ENCODE data around the gene KNDC1.
A peak's percentile ranks its signal among the peaks of the same experiment; 100 is the strongest.
"Not testable (repeated sequence)": the region's sequence is repeated elsewhere in the genome, so short reads cannot be mapped to it uniquely, and the experiment has no call there.

Gene KNDC1

DNA sequence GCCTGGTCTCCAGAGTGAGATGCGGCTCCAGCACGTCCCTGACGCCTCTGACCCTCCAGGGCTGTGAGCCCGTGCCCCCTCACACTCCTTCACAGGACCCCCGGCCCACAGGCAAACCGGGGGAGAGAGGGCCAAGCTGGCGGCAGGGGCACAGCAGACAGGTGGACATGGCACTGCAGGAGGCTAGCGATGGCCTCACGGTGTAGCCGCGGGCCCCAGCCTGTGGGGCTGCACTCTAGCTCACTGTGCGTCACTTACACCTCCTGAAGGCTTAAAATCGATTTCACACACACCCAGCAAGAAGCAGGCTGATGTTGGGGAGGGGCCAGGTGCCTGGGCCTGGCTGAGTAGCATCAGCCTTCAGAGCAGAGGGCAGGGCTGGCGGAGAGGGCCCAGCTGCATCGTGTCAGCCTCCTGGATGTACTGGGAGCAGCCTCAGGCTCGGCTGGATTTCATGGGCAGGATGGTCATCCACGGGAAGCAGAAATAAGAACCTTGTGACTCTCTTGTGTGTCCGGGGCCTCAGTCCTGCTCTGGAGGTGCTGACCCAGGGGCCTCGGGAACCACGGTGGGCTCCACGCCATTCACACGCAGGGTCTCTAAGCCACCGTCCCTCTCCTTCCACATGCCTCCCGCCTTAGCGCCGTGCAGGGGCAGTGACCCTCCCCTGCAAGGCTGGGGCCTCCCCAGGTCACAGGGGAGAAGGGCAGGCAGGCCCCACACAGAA is 19.4 kb upstream of the KNDC1 start:
- DNase-seq, result no peak

DNA sequence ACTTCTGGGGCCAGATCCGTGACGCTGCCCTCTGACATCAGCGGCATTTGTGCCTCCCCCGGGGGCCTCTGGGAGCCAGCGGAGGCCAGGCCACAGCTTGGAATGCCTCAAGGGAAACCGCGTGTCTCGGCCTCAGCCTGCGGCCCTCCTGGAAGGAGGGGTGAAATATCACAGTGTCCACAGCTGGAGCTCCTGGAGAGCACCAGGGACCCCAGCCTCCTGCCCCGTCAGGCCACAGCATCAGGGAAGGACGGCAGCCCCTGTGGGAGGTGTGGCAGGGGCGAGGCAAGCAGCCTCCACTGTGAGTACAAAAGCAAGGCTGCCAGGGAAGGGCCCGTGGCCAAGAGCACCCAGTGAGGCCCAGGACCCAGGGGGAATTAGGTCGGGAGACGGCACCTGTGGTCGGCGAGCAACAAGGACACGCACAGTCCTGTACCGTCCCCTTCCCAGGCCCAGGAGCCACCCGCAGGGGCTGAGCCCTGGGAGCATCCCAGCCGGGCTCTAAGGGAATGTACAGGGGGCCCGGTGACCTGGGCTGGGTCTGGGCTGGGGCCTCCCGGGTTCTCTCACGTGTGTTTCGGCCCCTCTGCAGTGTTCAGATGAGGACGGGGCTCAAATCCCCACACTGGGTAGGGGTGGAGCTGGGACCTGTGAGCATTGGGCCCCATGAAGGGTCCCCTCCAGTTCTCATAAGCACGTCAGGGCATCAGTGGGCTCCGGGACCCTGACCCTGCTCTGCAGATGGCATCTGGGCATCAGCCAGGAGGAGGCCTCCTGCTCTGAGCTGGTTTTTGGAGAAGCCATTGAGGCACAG is 18.7 kb upstream of the KNDC1 start:
- no peak for DNase-seq

DNA sequence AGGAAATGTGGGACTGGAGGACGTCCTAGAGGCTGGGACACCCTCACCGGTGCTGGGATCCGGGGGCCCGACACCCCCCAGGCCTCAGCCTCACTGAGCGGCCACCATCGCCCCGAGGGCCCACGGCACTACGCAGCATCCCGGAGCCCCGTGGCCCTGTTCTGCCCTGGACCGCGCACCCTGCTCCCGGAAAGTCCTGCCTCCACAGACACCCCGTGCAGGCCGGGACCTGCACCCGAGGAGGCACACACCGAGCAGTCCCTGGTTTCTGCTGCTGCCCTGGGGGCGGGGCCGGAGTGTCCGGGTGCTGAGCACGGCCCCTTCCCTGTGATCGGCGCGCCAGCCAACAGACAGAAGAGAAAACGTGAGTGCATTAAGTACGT is 18.1 kb upstream of the KNDC1 start:
- no peak for DNase-seq

GRCh38 chr10:133142523-133143199 is 17.4 kb upstream of the KNDC1 start:
- no peak for DNase-seq

DNA sequence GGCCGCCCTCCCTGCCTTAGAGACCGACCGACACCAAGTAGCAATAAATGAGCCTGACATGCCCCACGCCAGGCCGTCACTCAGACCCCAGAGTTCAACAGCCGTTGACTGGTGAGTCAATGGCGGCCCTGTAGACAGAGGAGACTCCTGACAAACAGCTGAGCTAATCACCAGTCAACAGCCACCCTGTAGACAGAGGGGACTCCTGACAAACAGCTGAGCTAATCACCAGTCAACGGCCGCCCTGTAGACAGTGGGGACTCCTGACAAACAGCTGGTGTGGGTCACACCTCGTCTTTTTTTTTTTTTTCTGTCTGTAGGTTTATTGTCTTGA is 16.9 kb upstream of the KNDC1 start:
- no peak for DNase-seq

GRCh38 chr10:133143546-133143945 is 16.5 kb upstream of the KNDC1 start:
- no peak for DNase-seq

GRCh38 chr10:133144771-133145170 is 15.2 kb upstream of the KNDC1 start:
- DNase-seq, result no peak

GRCh38 chr10:133150226-133150625 is 9.8 kb upstream of the KNDC1 start:
- DNase-seq, result no peak

DNA sequence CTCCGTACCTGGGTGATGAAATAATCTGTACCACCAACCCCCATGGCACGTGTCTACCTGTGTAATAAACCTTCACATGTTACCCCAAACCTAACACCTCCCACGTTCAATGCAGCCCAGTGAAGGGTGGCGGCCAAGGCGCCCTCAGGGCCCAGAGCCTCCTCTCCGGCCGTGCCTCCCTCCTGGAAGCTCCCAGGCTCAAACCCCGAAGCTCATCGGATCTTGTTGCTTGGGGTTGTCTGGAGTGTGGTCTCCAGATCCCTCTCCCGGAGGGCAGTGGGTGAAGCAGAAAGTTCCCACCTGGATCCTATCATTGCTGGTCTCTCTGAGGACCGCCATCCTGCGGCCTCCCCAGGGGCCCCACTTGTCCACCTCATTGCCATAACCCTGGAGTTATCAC is 9.4 kb upstream of the KNDC1 start:
- no peak for DNase-seq

- DNase-seq, result not testable (repeated sequence)
Observed at GRCh38 chr10:133151071-133151470, 8.9 kb upstream of the KNDC1 start.

DNA sequence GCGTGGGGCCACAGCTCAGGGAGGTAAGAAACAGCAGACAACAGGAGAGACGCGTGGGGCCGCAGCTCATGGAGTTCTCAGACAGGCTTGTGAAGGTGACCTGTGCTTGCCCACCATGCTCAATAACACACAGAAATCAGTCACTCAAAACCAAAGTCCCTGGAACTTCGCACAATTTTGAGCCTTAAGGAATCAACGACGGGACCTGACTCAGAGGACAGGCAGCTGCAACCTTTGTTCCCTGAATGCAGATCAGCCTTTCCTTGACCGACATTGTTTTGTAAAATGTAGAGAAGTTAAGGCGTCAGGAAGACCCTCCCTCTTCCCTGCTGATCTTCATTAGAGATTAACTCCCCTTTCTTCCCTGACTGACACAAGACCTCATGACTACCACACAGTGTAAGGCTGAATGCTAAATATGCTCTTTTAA is 8.5 kb upstream of the KNDC1 start:
- DNase-seq, result no peak

DNA sequence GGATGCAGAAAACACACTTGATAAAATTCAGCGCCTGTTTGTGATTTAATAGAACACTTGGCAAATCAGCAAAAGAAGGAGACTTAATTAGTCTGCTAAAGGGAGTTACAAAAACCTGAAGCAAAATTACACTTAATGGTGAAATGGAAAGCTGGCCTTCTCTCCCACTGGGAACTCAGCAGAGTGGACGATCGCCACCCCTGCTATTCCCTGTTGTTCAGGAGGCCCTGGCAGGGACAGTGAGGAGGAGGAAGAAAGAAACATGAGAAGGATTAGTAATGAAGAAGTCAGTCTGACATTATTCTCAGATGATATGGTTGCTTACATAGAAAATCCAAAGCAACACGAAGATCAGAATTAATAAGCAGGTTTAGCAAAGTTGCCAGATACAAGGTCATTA is 5.6 kb upstream of the KNDC1 start:
- DNase-seq, result no peak

- no peak for DNase-seq
Observed at GRCh38 chr10:133154996-133155778, 4.8 kb upstream of the KNDC1 start.

DNA sequence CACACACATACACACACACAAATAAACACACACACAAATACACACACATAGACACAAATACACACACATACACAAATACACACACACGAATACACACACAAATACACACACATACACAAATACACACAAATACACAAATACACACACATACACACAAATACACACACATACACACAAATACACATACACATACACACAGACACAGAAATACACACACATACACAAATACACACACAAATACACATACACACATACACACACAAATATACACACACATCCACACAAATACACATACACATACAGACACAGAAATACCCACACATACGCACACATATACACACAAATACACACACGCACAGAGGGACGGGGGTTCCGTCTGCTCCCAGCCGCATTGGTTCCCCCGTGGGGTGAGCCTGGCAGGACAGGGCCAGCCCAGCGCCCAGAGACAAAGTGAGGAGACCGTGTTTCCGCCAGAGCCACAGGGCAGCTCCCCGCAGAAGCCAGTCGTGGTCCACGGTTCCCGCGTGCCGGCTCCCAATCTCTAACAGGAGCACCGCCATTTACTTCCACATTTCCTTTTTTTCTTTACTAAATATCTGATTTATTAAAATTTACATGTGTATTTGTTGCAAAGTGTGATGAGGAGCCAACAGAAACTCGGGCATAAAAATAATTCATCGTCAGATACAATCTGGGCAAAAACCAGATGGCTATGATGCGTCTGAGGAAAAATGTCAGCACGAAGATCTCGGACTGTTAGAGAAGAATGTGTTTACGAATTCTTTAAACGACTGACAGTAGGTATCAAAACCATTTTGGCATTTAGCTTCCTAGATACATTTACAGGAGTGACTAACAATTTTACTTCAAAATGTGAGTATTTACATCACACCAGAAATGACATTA is 3.1 kb upstream of the KNDC1 start:
- DNase-seq, result no peak

DNA sequence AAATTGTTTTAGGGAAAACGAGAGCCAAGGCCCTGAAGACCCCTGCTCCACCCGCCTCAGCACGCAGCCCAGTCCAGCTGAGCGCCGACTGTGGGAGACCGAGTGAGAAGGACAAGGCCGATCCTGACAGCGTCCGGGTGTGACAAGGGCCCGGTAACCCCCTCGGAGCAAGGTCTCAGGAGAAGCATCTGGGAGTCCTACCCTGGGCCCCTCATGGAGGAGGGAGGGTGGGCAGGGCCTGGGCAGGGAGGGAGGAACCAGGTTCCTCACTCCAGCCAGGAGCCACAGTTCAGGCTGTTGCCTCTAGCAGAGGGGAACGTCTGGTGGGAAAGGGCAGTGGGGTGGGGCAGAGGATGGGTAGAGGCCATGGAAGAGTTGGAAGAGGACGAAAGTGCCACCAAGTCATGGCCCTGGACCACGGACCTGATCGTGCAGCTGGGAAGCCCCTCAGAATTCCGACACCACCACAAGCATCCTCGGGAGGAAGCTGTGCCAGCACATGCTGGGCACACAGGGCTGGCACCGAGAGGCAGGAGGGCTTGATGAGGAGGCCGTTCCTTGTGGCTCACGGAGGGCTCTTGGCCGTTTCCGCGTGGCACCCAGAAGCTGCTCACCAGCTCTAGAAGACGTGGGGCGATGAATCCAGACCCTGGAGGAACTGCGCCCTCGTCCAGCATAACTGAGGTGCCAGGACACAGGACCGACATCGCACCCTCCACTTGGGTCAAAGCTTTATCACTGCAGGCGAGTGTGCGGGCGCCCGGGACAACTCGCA is 2.2 kb upstream of the KNDC1 start:
- DNase-seq, result no peak

- no peak for DNase-seq
Observed at GRCh38 chr10:133158437-133158755, 1.6 kb upstream of the KNDC1 start.

DNA sequence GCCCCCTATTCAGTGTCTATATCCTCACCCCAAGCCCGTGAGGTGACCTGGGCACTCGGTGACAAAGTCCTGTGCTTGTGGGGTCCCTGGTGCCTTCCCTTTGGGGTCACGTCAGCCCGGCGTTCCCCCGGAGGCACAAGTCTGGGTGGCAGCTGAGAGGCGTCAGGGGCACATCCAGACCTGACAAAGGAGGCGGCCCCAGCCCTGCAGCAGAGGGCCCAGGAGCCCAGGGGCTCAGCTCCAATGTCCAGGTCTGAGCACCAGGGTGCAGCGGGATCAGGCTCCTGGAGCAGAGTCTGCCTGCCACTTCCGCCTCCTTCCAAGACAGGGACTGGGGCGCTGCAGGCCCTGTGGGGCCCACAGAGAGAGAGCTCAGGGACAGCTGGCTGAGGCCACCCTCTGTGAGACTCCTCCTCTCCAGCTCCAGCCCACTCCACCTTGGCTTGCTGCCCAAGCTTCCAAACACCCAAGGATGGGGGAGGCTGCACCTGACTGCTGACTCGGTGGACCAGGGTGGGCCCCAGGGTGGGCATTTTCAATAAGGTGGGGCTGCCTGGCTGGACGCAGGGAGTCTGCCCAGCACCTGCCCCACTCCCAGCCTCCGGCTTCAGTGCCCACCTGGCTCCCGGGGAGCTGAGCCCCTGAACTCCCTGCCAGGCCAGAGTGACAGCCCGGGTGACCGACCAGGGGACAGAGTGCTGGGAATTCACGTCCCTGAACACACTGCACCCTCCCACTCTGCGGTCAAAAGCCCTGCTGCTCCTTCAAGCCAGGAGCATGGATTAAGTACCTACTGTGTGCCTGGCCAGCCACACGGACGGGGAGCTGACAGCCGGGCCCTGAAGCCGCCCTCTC is 1.0 kb upstream of the KNDC1 start:
- peak in 3 of 14 donors; percentile 24 to 40 (median 40) for DNase-seq

DNA sequence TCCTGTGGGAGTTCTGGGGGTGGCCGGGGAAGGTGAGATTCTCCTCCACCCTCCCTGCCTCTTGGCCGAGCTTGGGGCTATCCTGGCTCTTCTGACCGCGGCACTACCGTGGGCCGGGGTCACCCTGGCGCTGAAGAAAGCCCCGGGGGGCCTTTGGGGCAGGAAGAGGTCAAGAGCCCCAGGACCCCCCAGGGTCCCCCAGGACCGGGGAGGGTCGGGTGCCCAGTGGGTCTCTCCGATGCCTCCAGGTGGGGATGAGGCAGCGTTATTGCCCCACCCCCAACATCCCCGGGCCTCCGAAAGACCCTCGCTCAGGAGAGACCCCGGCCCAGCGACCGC is 439 bp upstream of the KNDC1 start:
- no peak for DNase-seq

DNA sequence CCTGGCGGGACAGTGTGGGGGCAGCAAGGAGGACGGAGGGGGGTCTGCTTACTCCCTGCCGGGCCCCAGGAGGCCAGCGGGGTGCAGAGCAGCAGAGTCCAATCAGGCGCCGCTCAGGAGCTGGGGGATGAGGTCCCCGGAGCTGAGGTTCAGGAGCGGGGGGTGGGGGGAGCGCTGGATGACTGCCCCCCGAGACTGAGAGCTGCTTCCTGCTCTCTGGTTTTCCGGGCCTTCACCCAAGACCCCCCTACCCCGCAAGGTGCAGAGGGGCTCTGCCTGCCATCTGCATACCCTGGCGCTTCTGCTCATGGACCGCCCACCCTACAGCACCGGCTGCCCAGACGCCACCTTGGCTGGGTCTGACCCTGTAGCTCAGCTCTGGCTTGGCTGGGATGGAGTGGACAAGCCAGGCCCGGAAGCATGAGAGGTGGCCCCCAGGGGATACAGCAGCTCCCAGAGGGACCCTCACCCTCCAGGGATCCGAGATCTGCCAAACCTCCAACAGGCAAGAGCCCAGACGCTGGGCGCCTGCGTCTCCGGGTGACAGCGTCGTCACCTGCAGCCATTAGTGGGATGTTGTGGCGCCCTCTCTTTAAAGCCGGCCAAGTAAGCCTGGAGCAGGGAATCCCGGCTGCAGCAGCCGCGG is 930 bp downstream of the KNDC1 start:
- peak in 1 of 14 donors; percentile 48 for DNase-seq

Measured in C1 segment of cervical spinal cord (tissue), 14 donors.